HepG2 (cell line): ENCODE results near the gene CPNE1. TPM values are rescaled to one million over a fixed set of nuclear protein-coding genes. Genes with fewer than 3 reads are reported as not detected.

Source experiments
- ARID4A ChIP-seq: sonication (generic); formaldehyde crosslinking; IDR thresholded peaks from 2 replicates; pipeline ENCODE4 v1.5.0; 2020; ENCODE audit warnings: mild to moderate bottlenecking, missing genetic modification reagents, borderline replicate concordance
- CEBPZ ChIP-seq: IDR thresholded peaks from 2 replicates; pipeline ENCODE4 v1.6.1; 2012; ENCODE audit warnings: low read length, improper control_type of control experiment
- HMG20B ChIP-seq: conservative IDR thresholded peaks from 2 replicates; pipeline ENCODE4 v1.6.1; 2016; ENCODE audit warnings: missing genetic modification reagents, missing compliant biosample characterization
- HOXA9 ChIP-seq: sonication (generic); formaldehyde crosslinking; IDR thresholded peaks from 2 replicates; pipeline ENCODE4 v1.8.1; 2022; ENCODE audit warnings: missing genetic modification reagents, mild to moderate bottlenecking, moderate library complexity, borderline replicate concordance
- KMT2B ChIP-seq: IDR thresholded peaks from 2 replicates; pipeline ENCODE4 v1.6.1; 2016; ENCODE audit warnings: missing genetic modification reagents, missing compliant biosample characterization
- MBD4 ChIP-seq: IDR thresholded peaks from 2 replicates; pipeline ENCODE4 v1.6.1; 2012; ENCODE audit warnings: low read length, inconsistent platforms, borderline replicate concordance
- MLX ChIP-seq: IDR thresholded peaks from 2 replicates; pipeline ENCODE4 v1.6.1; 2016
- NCOA1 ChIP-seq: sonication (generic); formaldehyde crosslinking; IDR thresholded peaks from 2 replicates; pipeline ENCODE4 v1.9.0; 2021; ENCODE audit warnings: missing genetic modification reagents
- ZBTB21 ChIP-seq: sonication (generic); formaldehyde crosslinking; IDR thresholded peaks from 2 replicates; pipeline ENCODE4 v1.4.0; 2020; ENCODE audit warnings: missing genetic modification reagents
- ZGPAT ChIP-seq: IDR thresholded peaks from 2 replicates; pipeline ENCODE4 v1.6.1; 2016; ENCODE audit warnings: mild to moderate bottlenecking
- ZNF451 ChIP-seq: sonication (generic); formaldehyde crosslinking; IDR thresholded peaks from 2 replicates; pipeline ENCODE4 v1.5.0; 2020; ENCODE audit warnings: mild to moderate bottlenecking, missing genetic modification reagents
- ZNF512 ChIP-seq: sonication (generic); formaldehyde crosslinking; IDR thresholded peaks from 2 replicates; pipeline ENCODE4 v1.4.0; 2020; ENCODE audit warnings: mild to moderate bottlenecking, missing genetic modification reagents
- ZNF513 ChIP-seq: sonication (generic); formaldehyde crosslinking; conservative IDR thresholded peaks from 2 replicates; pipeline ENCODE4 v1.5.0; 2020; ENCODE audit warnings: missing genetic modification reagents
- ZNF605 ChIP-seq: sonication (generic); formaldehyde crosslinking; IDR thresholded peaks from 2 replicates; pipeline ENCODE4 v1.8.0; 2022; ENCODE audit warnings: mild to moderate bottlenecking, missing genetic modification reagents
- ZSCAN22 ChIP-seq: sonication (generic); formaldehyde crosslinking; IDR thresholded peaks from 2 replicates; pipeline ENCODE4 v1.4.0; 2020; ENCODE audit warnings: mild to moderate bottlenecking, missing genetic modification reagents
- polyA plus RNA-seq, 8 experiments: library from polyadenylated mRNA; depleted of rRNA in 3 of 8; stranded (reverse) in 7 of 8; unstranded in 1 of 8; fragments of >200 nt; fragmentation: Illumina TruSeq in 4 of 8; extraction: Trizol in 4 of 8; gene quantifications; 2 replicates each; pipeline versions ENCODE4 v1.2.1 to v1.2.3, GENCODE V29; 2011 to 2016; ENCODE audit warnings: low read depth in 4 of 8, missing spikeins in 1 of 8, mixed read lengths in 1 of 8; ENCODE audit not compliant: insufficient read depth in 1 of 8
- total RNA-seq, 5 experiments: library from RNA; depleted of rRNA; stranded (reverse); fragments of >200 nt; fragmentation: Illumina TruSeq; extraction: Trizol; gene quantifications; 2 replicates each; pipeline ENCODE4 v1.2.3, GENCODE V29; 2016; ENCODE audit warnings: low read depth in 1 of 5

The CPNE1 gene
- total and polyA plus RNA-seq, 2 of the 13 experiments (the other 11 are each of a cell fraction or from before 2014, with no cell fraction given), result 408 to 431 TPM

GRCh38 chr20:35619196-35620095 is 45.3 kb downstream of the CPNE1 start (continued):
- peak; percentile 93 for TF ChIP-seq ARID4A (CRISPR knock-in tag)
- no peak for TF ChIP-seq CEBPZ
- peak; percentile 96 for TF ChIP-seq NCOA1
- TF ChIP-seq ZNF513 (CRISPR knock-in tag), result no peak
- TF ChIP-seq ZSCAN22 (CRISPR knock-in tag), result no peak; the same call in 1 of the 2 replicates
- no peak for TF ChIP-seq KMT2B (CRISPR knock-in tag)
- peak; percentile 96 for TF ChIP-seq ZNF451 (CRISPR knock-in tag)
- no peak; the same call in 1 of the 2 replicates for TF ChIP-seq MLX (CRISPR knock-in tag)
- TF ChIP-seq HOXA9 (CRISPR knock-in tag), result no peak; the same call in 1 of the 2 replicates
- peak; percentile 34; the same call in 1 of the 2 replicates for TF ChIP-seq ZBTB21 (CRISPR knock-in tag)
- peak; percentile 51; the same call in 1 of the 2 replicates for TF ChIP-seq HMG20B (CRISPR knock-in tag)
- TF ChIP-seq ZNF512 (CRISPR knock-in tag), result no peak; the same call in 1 of the 2 replicates
- TF ChIP-seq MBD4, result no peak
- peak; percentile 97 for TF ChIP-seq ZNF605
- TF ChIP-seq ZGPAT (CRISPR knock-in tag), result peak; percentile 94
